NCI-H345 treated with DMSO at 0.1 percent for 48 hours (cell line): ENCODE measurements around the gene MARCHF3.
A peak's percentile ranks its signal among the peaks of the same experiment; 100 is the strongest.
"Not testable (repeated sequence)": the region's sequence is repeated elsewhere in the genome, so short reads cannot be mapped to it uniquely, and the experiment has no call there.

Source experiments
- DNase-seq: peaks from one replicate; lab custom pipeline; 2025; ENCODE audit not compliant: unreplicated experiment; lab: John Stamatoyannopoulos, UW

The MARCHF3 gene

DNA sequence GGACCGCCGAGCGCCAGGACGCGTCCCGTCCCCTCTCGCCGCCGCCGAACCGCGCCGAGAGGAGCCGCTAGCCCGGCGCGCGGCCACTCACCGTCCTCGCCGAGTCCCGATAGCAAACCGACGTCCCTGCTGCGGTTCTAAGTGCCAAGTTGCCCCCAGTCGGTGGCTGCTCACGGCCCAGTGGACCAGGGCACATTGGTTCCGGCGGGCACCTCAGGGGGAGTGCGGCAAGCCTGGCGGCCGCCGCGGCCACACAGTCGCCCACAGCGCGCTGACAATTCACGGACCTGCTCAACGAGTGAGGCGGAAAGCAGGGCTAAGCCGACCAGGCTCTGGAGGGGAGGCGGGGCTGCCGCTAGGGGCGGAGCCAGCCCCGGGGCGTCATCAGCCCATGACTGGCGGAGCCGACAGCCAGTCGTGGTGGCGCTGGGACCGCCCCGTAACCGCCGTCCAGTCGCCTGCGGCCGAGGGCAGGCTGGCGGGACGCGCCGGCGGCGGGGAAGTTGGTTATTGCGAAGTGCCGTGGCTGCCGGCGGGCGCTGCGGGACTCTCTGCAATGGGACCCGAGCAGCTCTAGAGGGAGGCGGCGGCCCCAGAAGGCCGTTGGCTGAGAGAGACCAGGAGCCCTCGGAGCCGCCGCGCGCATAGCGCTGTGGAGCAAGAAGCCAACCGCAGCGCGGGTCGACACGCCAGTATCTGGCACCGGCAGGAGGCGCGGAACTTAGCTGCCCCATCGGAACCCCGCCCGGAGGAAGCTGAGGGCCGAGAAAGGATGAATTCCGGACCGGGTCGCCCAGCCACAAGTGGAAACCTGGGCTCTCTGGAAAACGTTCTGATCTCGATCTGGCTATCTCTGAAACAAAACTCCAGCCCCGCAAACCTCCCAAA, at the start of gene MARCHF3:
Gene MARCHF3 (minus strand): TSS at position 300 of the 888 bp plus-strand sequence. CDS start 112,387 bp downstream, outside the sequence.
- peak; percentile 82 for DNase-seq

DNA sequence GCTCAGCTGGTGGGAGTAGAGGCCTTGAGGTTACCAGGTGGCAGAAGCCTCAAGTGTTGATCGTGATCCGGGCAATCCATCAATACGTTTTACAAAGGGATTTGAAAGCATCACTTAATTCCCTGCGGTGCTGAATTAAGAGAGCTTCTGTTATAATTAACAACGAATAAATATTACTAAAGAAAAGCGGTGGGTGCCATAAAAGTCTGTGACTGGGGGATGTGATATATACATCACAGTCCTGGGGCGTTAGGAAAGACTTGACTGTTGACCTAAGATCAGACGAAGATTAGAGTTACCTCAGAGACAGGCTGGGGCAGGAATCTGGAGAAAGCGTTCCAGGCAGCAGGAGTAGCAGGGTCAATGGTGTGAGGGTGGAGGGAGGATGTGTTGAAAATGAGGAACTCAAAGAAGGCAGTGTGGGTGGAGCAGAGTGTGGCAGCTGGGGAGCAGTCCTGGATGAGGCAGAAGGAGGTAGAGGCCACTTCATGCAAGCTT, 49.7 kb upstream of the MARCHF3 start:
- peak; percentile 44 for DNase-seq

DNA sequence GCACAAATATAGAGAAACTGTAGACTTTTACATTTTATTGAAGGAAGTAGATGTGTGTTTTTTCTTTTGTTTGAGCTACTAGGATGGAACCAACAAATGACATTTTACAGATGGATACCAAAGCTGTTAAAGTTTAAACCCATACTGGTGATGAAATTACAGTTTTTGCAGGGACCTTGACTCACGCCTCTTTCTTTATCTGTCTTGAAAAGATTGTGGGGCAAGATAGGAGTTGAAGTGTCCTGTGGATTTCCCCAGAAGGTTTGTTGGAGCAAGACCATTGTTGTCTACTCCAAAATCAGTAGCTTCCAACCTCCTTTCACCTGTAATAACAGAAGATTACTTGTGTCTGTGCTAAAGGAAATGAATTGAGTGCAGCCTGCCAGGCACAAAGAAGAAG, 47.0 kb upstream of the MARCHF3 start:
- no peak for DNase-seq

- no peak for DNase-seq
Observed at GRCh38 chr5:127076315-127077129, 46.2 kb upstream of the MARCHF3 start.

GRCh38 chr5:127074466-127074865, 44.1 kb upstream of the MARCHF3 start:
- no peak for DNase-seq

DNA sequence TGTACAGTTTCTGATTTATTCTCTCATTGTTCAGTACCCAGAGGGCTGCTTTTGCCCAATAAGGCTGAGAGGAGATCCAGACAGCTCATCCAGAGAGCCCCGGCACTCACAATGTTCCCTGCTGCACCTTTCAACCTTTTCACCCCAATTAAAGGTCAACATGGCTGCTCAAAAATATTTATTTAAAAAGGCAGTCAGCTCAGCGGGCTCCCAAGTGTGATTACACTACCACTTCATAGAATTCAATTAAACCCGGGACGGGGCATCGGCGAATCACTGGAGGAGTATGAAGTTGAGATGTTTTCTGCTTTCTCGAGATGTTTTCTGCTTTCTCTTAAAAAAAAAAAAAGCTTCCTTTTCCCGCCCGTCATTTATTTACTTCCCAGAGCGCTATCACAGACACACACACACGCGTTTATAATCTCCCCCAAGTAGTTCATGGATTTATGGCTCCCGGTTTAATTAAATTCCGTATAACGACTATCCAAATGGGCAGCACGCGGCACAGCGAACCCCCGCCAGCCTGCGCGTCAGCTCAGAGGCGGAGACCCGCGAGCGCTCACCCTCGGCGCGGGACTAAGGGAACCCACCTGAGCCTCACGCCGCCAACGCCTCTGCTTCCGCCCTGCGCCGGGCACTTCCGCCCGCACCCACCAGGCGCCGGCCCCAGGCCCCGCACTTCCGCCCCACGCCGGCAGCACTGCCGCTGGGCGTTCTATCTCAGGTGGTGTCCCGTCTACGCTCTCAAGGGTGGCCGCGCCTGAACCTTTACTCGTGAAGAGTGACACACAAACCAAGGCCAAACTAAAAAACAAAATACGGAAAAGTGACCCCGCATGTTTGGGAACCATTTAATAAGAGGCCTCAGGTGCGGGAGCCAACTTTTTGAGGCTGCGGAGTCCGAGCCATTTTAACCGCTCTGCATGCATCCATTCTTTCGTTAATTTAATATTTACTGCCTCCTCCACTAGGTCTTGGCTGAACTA, 42.8 kb upstream of the MARCHF3 start, which contains the start of gene C5orf63:
Gene C5orf63 (minus strand): TSS at position 642 of the 986 bp plus-strand sequence. CDS start 14,507 bp downstream, outside the sequence.
- DNase-seq = peak; percentile 28

- DNase-seq = no peak
Observed at GRCh38 chr5:127070243-127070642, 39.9 kb upstream of the MARCHF3 start.

- DNase-seq = no peak
Observed at GRCh38 chr5:127068493-127069214, 38.3 kb upstream of the MARCHF3 start.

DNA sequence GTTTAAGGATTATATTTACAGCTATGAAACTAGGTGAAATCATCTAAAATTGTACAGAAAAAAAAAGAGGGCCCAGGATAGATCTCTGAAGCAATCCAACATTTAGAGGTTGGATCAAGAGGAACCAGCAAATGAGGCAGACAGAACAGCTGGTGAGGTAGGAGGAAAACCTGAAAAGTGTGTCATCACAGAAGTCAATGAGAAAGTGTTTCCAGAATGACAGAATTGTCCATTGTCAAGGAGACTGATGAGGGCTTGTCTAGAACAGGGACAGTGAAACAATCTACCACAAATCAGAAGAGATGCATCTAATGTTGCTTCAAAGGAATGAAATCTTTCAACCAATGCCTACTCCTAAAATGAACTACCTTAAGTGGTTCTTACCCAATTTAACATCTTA, 36.4 kb upstream of the MARCHF3 start:
- DNase-seq = no peak

- no peak for DNase-seq
Observed at GRCh38 chr5:127064253-127064840, 34.0 kb upstream of the MARCHF3 start.

DNA sequence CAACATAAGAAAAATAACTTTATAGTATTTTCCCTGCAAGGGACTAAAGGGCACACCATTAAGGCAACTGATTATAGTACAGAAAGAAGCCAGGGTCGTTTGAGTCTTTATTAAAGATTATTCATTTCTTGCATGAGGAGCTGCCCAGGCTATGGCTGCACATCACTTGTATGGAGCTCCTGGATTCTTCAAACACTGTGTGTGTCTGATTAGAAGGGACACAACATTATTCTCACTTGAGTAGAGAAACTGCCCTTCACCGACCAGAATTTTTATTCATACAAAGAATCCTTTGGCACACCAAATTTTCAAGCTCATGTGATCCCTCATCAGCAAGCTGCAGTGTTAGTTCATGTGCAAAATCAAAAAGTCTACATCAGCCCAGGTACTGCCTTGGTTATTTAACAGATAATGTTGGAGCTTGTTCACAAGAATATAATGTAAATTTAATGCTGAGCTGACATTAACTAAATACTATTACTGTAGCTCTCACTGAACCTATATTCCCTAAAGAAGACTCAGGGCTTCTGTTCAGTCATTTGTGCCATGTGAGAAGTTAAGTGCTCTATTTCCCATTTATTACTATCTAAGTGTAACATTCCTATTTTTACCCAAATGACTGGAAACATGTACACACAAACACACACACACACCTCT, 33.0 kb upstream of the MARCHF3 start:
- no peak for DNase-seq

GRCh38 chr5:127061956-127062355, 31.6 kb upstream of the MARCHF3 start:
- peak; percentile 2 for DNase-seq

DNA sequence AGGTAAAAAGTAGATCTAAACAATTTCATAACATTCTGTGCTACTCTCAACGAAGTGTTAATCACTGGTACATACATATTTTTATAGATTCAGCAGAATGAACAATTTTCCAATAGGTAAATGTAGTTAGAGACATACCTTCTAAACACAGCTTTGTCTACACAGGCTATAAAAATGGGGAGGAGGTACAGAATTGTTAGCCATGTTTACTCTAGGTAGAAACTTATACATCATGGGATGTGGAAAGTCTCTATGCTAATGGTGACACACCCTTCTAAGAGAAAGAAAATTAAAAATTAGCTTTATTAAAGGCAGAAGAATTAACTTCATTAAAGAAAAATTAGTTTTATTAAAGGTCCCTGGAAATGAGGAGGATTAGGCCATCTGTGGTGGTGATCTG, 31.2 kb upstream of the MARCHF3 start:
- no peak for DNase-seq

DNA sequence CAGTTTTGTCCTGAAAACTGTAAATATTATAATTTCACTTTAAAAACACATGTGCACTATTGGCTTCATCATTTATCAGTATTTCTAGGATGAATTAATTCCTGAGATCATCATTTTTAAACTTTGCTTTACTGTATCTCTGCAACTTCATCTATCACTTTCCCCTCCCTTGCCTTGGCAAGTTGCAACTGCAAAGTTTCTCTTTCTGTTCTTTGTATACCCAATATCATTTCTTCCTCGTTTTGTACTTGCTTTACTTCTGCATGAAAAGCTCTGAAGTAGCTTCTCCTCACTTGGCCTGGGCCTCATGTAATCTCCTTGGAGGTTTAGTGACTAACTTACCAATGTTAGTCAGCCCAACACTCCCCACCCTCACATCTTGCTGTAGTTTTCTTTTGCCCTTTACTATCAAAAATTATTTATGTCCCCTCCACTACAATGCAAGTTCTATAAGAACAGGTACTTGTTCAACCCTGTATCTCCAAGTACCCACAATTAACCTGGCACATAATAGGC, 30.2 kb upstream of the MARCHF3 start:
- no peak for DNase-seq

DNA sequence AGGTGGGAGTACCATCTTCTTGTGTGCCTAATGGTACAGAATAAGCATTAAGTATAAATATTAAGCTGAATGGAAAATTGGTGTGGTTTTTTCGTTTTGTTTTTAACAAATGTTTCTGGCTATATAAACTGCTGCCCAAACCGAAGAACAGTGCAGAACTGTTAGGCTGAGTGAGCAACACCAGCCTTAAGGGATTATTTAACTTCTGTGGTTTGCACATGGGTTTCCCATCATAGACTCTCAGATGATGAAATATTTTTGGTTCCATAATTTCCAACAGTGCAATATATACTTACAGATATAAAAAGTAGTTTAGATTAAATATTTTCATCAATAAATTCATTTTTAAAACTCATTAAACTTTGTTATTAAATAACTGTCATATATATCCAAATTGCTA, 26.5 kb upstream of the MARCHF3 start:
- no peak for DNase-seq

GRCh38 chr5:127055880-127056653, 25.7 kb upstream of the MARCHF3 start:
- DNase-seq = no peak

DNA sequence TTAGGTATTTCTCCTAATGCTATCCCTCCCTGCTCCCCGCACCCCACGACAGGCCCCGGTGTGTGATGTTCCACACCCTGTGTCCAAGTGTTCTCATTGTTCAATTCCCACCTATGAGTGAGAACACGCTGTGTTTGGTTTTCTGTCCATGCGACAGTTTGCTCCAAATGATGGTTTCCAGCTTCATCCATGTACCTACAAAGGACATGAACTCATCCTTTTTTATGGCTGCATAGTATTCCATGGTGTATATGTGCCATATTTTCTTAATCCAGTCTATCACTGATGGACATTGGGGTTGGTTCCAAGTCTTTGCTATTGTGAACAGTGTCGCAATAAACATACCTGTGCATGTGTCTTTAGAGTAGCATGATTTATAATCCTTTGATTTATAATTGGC, 23.2 kb upstream of the MARCHF3 start:
- not testable (repeated sequence) for DNase-seq

- no peak for DNase-seq
Observed at GRCh38 chr5:127053049-127053448, 22.7 kb upstream of the MARCHF3 start.
